GM21447 (cell line): ENCODE results near the gene KSR2.

Source experiments
- ATAC-seq: cut with Tn5 transposase; IDR thresholded peaks from one replicate; pipeline ENCODE4 v1.9.1; 2021; ENCODE audit not compliant: unreplicated experiment

Gene KSR2

DNA sequence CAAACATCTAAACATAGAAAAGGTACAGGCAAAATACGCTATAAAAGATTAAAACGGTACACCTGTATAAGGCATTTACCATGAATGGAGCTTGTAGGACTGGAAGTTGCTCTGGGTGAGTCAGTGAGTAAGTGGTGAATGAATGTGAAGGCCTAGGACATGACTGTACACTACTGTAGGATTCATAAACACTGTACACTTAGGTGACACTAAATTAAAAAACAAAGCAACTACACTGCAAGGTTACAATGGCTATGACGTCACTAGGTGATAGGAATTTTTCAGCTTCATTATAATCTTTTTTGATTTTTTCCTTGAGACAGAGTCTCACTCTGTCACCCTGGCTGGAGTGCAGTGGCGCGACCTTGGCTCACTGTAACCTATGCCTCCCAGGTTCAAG lies 269.2 kb downstream of the KSR2 start:
- ATAC-seq, result no peak

DNA sequence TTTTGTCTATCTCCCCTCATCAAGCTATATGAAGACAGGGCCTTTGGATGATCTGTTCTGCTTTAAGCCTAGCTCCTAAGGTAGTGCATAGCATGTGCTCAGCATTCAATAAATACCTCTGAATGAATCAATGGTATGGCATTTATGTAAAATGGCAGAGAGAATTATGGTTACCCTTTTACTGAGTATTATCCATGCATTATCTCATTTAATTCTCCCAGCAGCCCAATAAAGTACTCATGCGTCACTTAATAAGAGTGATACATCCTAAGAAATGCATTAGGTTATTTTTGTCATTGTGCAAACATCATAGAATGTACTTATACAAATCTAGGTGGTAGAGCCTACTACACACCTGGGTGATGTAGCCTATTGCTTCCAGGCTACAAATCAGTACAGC lies 269.7 kb downstream of the KSR2 start:
- no peak for ATAC-seq

DNA sequence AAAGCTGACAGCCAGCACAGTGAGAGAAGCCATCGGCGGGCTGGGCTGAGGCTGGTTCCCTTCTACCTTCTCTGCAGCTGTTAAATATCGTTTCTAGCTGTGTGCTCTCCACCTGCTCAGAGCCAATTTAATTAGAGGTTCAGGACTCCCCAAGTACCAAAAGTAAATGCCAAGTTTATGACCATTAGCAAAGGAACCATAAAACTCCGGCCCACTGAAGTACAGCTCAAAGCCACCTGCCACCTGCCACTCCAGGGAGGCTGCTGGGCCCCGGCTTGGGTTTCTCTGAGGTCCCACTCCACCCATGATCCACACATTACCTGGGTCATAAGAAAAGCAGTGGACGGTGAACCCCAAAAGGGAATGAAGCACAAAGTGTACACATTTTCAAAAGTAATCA lies 272.8 kb downstream of the KSR2 start:
- no peak for ATAC-seq

DNA sequence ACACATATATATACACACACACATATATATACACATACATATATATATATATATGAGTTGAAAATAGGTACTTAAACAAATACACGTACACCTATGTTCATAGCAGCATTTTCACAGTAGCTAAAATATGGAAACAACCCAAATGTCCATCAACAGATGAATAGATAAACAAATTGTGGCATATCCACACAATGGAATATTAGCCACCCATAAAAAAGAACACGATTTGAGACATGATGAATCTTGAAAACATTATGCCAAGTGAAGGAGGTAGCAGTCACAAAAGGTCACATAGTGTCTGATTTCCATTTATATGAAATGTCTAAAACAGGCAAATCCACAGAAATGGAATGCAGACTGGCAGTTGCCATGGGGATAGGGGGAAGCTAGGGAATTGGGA lies 276.3 kb downstream of the KSR2 start:
- ATAC-seq, result no peak

DNA sequence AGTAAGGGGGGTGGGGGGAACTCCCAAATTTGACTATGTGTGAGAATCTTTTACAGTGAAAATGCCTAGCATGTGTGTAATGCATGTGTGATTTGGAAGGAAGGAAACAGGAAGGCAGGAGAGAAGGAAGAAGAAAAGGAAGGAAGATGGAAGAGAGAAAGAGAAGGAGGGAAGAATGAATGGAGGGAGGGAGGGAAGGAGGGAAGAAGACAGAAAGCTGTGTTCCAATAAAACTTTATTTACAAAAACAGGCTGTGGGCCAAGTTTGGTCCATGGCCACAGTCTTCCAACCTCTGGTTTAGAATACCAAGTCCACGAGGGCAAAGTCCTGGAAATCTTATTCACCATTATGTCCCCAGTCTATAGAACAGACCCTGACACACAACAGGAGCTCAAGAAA lies 278.9 kb downstream of the KSR2 start:
- ATAC-seq, result no peak

DNA sequence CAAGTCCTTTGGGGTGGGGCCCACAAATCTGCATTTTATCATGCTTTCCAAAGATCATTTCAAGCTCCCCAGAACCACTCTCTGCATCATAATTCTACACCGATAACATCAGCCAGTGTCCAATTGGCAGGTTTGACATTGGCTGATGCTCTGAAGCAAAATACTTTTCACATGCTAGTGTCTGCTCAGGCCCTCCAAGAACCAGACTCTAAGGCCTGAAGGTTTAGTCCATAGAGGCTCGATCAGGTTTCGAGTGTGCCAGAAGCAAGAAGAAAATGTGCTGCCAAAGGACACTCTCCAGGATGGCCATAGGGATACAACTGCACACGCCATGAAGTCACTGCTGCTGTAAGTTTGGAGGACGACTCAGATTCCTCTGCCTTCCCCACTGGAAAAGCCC lies 280.3 kb downstream of the KSR2 start:
- no peak for ATAC-seq

DNA sequence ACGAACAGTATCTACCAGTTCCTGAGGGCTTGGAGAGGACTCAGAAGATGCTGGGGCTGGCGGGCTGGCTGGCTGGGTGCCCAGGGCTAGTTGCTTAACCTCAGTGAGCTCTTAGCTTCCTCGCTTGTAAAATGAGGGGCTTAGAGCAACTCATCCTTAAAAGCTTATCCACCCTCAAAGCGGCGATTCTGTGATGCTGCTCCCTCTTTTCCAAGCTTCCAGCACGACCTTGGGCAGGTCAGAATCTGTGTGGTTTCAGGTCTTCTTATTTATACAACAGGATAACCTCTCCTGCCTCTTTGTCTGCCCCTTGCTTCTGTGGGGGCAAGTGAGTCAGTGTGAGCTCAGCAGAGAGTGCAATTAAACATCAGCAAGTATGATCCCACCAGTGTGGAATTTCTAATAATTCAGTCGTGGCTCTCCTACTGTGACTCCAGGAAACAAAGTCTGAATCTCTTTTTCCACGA lies 281.8 kb downstream of the KSR2 start:
- no peak for ATAC-seq

DNA sequence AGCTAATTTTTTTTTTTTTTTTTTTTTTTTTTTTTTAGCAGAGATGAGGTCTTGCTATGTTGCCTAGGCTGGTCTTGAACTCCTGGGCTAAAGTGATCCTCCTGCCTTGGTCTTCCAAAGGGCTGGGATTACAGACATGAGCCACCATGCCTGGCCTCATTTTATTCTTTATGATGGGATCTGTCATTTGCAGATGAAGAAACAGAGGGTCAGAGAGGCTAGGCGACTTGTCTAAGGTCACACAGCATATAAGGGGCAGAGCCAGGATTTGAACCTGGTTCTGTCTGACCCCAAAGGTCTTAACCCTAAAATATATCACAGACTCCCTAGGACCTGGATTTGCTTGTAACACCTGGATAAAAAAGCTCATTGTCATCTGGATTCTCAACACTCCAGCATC lies 282.6 kb downstream of the KSR2 start:
- ATAC-seq, result no peak

DNA sequence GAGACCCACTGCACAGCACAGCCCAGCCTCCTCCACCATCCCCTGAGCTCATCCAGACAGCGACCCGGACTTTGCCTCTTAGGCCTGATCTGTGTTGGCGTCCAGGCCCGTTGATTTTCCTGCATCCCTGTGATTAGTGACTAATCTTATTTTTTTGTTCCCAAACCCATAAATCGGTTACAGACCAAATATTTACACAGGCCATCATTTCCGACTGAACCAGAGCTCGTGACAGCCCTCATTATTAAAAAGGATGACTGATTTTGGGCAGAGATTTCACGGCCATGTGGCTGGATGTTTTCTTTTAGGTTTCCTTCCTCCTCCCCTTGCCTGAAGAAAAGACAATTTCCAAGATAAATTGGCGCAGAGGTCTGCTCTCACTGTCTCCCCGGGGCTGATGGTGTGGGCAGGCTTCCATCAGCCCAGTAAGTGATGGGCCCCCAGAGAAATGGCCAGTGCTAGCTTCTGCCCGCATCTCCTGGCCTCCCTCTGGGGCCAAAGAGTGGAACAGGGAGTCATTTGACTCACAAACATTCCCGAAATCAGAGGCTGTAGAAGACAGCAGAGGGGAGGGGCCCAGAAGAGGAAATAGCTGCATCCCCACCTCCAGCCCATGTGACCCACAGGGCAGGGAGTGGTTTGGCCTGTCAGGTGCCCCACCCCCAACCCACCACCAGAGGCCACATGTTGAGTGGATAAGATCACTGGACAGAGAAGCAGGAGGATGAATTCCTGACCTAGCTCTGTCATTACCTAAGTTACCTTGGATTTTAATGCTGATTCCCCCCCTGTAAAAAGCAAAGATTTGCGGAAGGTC lies 283.5 kb downstream of the KSR2 start:
- ATAC-seq, result no peak

DNA sequence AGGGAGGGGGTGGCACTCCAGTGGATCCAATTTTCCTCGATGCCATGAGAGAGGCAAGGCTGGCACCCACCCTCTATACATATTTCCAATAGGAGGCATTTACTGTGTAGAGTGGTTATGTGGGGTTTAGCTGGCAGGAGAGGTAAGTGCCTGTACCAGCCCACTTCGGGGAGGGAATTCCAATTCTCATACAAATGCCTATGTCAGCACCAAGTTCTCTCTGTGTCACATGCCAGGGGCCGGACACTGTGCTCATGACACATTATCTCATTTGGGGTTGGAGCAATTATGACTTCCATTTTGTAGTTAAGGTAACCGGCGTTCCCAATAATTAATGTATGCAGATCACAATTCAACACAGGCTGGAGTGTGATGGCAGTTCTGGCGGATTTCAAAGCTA lies 284.3 kb downstream of the KSR2 start:
- ATAC-seq, result no peak

DNA sequence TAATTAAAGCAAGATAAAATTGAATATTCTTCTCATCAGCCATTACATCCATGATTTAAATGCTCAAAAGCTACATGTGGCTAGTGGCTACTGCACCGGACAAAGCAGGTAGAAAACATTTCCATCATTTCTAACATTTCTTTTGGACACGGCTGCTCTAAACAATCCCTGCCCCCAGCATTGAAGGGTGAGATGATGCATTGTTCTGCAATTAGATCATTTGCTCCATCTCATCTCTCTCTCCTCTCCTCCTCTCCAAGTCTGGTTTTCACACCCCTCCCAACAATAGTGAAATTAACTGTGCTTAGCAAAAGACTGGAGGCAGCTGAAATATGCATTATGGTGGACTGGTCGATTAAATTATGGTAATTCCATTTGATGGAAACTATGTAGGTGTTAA lies 288.5 kb downstream of the KSR2 start:
- ATAC-seq, result no peak

DNA sequence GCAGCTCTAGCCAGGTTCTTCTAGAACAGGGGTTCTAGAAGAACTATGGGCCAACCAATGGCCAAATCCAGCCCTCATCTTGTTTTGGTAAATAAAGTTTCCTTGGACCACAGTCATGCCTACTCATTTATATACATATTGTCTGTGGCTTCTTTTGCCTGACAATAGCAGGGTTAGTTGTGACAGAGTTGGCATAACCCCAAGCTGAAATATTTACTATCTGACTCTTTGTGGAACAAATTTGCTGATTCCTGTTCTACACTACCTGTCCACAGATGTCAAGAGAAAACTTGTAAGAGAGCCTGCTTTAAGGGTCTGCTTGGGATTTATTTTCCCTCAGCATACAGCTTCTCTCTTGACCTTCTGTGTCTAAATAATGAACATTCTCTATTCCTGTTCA lies 289.0 kb downstream of the KSR2 start:
- ATAC-seq, result no peak

DNA sequence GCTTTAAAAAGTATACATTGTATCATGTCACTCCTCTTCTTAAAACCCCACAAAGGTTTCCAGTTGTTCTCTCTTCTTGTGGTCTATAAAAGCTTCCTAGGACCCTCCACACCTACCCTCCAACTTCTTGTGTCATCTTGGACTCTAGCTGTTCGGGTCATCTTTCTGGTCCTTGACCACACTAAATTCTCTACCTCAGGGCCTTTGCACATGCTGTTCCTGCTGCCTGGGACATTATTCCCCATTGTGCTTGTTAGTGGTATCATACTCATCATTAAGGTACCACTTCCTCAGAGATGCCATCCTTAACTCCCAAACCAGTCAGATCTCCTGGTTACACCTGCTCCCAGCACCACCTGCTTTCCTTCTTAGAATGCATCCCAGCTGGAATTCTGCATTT lies 294.0 kb downstream of the KSR2 start:
- no peak for ATAC-seq

DNA sequence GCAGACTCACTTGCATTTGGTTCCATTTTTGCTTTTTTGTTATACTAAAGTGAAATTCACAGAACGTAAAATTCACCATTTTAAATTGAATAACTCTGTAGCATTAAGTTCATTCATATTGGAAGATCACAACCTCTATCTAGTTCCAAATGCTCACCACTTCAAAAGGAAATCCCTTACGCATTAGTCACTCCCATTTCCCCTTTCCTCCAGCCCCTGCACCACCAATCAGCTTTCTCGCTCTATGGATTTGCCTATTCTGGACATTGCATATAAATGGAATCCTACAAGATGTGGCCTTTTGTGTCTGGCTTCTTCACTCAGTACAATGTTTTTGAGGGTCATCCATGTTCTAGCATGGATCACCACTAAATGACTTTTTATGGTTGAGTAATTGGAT lies 294.5 kb downstream of the KSR2 start:
- no peak for ATAC-seq

DNA sequence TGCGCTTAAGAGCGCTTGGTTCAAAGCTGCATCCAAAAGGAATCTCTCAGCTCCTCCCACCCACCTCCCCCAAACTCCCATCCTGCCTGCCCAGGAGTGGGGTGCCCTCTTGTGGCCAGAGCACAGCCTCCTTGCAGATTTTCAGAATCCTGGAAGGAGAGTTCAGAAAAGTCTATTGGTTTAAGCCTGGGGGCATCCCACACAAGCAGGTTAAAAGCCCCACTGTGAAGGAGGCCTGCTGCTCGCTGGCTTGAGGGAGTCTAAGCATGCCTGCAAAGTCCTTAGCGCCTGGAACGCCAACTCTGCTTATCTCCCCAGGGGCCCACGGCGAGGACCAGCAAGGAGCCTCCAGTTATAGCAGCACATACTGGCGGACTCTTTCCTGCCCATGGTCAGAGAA lies 297.1 kb downstream of the KSR2 start:
- no peak for ATAC-seq

DNA sequence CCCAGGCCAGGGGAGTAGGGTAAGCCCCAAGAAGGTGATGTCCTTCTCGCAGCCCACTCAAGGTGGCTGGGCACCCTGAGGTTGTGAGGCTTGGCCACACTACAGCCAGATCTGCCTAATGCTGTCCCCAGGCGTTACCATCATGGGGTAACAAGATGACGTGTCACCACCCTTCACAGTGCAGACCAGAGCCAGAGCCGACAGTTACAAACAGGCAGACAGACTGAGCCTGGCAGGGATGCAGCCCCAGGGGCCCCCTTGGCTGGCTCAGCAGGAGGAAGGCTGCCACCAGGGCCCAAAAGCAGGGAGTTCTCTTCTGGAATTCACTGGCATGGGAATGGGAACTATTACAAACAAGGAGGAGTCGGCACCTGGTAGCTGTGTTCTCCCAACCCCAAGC lies 304.6 kb downstream of the KSR2 start:
- ATAC-seq, result no peak

DNA sequence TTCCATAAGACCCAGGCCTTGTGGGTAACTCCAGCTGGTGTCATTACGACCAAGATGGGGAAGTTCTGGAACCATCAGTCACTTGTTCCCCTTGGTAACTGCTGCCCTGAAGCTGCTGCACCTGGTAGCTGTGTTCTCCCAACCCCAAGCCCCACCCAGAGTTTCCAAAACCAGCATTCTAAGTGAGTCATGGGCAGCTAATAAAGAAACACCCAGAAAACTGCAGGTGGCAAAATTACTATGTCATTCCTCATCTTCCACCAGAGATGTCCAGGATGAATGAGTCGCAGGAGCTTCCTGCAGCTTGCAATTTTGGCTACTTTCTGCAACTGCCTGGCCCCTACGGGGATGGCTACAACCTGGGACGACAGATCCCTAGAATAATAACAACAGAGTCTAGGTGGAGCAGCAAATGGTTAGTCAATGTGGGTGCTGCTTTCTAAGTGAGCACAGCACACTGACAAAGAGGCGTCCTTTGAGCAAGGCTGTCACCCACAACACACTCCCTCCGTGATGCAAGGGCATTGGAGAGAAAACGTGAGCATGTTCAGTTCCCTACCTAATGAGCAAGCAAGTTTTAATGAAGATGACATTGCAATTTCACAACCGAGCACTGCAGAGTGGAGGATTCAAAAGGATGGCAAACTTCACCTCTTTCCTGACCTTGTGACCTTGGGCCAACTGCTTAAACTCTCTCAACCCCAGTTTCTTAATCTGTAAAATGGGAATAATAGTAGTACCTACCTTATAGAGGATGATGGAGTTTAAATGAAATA lies 306.0 kb downstream of the KSR2 start:
- ATAC-seq, result no peak

DNA sequence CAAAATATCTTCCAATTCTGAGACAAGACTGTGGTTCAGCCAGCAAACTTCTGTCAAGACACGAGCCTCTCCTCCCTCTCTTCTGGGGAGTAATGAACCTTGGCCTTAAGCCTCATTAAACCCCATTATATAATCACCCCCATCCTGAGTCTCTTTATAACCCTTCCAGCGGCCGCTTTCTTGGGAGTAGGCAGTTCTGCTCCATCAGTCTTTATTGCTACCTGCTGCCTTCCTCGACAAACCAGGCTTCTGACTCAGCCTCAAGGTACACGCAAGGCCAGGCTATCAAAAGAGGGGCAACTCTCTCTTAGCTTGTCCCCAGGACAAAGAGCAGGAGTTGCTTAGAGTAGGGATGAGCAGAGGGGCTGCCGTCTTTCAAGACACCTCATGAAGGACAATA lies 306.6 kb downstream of the KSR2 start:
- no peak for ATAC-seq

DNA sequence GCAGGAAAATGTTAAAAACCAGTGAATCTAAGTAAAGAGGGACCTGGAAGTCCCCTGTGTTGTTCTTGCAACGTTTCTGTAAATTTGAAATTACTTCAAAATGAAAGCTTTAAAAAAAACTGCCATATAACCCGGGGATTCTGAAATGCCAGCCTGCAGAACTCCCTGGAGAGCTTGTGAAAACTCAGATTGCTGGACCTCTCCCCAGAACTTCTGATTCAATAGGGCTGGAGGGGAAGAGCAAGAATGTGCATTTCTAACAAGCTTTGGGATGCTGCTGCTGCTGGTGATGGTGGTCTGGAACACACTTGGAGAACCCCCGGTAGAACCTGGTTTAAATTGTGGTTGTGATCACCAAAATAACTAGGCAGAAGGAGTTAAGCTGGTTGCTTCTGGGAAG lies 307.3 kb downstream of the KSR2 start:
- no peak for ATAC-seq

DNA sequence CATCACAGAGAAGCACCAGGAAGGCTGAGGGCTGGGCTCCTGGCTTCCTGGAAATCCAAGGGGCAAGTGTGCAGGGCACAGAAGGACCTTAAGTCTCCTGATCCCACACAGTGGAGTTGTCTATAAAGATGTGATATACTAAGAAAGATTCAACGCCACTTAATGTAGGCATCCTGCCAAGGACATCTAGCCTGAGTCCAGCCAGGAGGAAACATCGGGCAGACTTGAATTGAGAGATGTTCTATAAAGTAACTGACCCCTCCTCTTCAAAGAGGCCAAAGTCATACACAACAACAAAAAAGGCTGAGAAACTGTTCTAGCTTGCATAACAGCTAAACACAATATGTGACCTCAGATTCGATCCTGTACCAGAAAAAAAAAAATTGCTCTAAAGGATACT lies 307.9 kb downstream of the KSR2 start:
- ATAC-seq, result no peak

DNA sequence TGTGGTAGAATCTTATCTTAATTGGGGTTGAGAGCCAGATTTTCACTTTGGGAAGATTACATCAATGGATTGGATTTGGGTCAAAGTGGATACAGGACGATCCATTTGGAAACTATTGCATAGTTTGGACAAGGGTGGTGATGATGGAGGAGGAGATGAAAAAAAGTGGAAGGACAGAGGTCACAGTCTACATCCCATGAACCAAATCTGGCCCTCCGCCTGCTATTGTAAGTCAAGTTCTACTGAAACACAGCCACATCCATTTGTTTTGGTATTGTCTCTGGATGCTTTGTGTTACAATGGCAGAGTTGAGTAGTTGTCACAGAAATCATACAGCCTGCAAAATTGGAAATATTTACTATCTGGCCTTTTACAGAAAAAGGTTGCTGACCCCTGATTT lies 310.6 kb downstream of the KSR2 start:
- no peak for ATAC-seq

DNA sequence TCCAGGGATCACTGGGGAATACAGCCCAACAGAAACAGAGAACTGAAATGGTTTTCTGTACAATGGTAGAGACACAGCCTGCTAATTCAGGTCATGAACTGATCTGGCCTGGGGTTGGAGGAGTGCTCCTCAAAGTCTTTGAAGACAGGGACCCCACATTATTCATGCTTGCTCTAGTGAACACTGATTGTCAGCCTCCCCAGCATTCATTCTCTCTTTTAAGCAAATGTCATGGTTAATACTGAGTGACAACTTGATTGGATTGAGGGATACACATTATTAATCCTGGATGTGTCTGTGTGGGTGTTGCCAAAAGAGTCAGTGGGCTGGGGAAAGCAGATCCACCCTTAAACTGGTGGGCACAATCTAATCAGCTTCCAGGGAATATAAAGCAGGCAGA lies 319.0 kb downstream of the KSR2 start:
- no peak for ATAC-seq

DNA sequence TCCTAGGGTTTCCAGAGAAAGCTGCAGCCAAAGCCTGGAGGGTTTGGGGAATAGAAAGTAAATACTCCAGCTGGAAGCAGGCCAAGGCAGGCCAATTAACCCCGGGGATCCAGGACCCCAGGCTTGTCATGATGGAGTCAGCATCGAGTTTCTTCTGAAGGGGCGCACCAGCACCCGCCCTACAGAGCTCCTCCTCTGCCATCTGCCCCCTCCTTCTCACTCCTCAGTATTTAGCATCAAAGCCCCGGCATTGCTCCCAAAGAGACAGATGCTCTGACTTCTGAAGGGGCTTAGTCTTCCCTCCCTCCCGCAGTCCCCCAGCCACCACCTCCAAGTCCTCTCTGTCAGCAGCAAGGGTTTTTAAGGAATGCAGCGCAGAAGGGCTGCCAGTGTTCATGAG lies 322.3 kb downstream of the KSR2 start:
- no peak for ATAC-seq
